Prostate gland (tissue), 2 donors: ENCODE measurements around the gene RARB. TPM values are rescaled to one million over a fixed set of nuclear protein-coding genes. Genes with fewer than 3 reads are reported as not detected.

ENCODE experiments used
- DNase-seq: peaks from one replicate; pipeline ENCODE4 v3.0.0-alpha.2; 2019; ENCODE audit warnings: low spot score
- H3K27ac ChIP-seq, 2 donors: fragments of 200-600 bp; sonication (generic); 2 replicates each; pipeline ENCODE4 v1.5.1; 2017 to 2019
- H3K27me3 ChIP-seq: fragments of 200-600 bp; sonication (generic); replicated peaks from 2 replicates; pipeline ENCODE4 v1.5.1; 2019; ENCODE audit not compliant: insufficient read depth
- H3K36me3 ChIP-seq, 2 donors: fragments of 200-600 bp; sonication (generic); 1 replicate in 1 of 2; 2 replicates in 1 of 2; pipeline versions ENCODE4 v1.5.1 to v1.8.1; 2017 to 2019
- H3K4me1 ChIP-seq: fragments of 200-600 bp; sonication (generic); replicated peaks from 2 replicates; pipeline ENCODE4 v1.5.1; 2019
- H3K4me3 ChIP-seq, 2 donors: fragments of 200-600 bp; sonication (generic); 2 replicates each; pipeline ENCODE4 v1.5.1; 2017 to 2019
- H3K9me3 ChIP-seq: fragments of 200-600 bp; sonication (generic); 2 replicates; pipeline ENCODE4 v1.5.1; 2017
- POLR2A ChIP-seq: fragments of 450-650 bp; IDR thresholded peaks from one replicate; pipeline ENCODE4 v1.6.1; 2016; ENCODE audit warnings: antibody characterized with exemption, mild to moderate bottlenecking
- POLR2AphosphoS5 ChIP-seq: sonication (generic); formaldehyde crosslinking; IDR thresholded peaks from one replicate; pipeline ENCODE4 v1.6.1; 2017; ENCODE audit warnings: antibody characterized with exemption
- WGBS: methylation state at CpG from one replicate; pipeline ENCODE4 v1.1.5; 2018; 5-methylcytosine and 5-hydroxymethylcytosine counted together
- intact Hi-C: fragments of 100-400 bp; cut with DNase I; formaldehyde crosslinking; loops from one replicate; pipeline ENCODE4 v1.14.2; 2022
- total RNA-seq, 2 donors: library from RNA; depleted of rRNA; stranded (reverse); fragments of >200 nt; gene quantifications; one replicate each; pipeline ENCODE4 v1.1.0, GENCODE V29; 2016
- TF ChIP-seq, protein P1 (sequence below), 4 experiments: fragments of 200-600 bp in 2 of 4; fragments of 450-650 bp in 2 of 4; sonication (generic) in 2 of 4; IDR thresholded peaks; 1 replicate in 3 of 4; 2 replicates in 1 of 4; pipeline ENCODE4 v1.5.1; 2016 to 2019; ENCODE audit warnings: antibody characterized with exemption in 4 of 4, mild to moderate bottlenecking in 2 of 4, moderate library complexity in 2 of 4

RARB gene
- total RNA-seq, 2 donors from 2014 or later: 4.4 to 17.2 TPM

DNA sequence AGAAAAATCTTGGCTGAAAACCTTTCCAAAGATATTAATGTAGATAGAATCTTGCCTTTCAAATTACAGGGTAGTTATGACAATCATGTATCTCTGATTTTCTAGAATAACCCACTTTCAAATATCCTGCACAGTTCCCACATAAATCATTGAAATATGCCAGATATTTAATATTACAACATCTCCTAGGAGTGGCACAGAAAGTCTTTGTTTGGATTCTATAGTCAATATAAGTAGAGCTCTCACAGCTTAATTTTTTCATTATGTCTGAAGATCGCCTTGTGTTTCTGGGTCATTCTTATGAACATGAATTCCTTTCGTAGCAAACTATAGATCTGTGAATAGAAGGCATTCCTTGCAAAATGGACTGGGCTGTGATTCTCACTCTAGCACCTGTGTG is 5.0 kb downstream of the RARB start:
- Histone ChIP-seq H3K9me3 (no peaks in the 10 kb centered on the region), H3K27me3 (peaks cover 3% of the 10 kb centered on the region), H3K27ac (peak overlapping the region; percentile 26 to 44), H3K4me1 (no peaks in the 10 kb centered on the region), H3K36me3 (no peaks in the 10 kb centered on the region), H3K4me3 (no peak overlapping the region)
- DNase-seq: no peak
- WGBS: 71% methylated on average over 2 of the region's 2 CpGs
- intact Hi-C loops: loop anchor here (5.0 kb wide), 2 partner anchors 34 to 74 kb away; no protein-coding TSS in a partner anchor
- TF ChIP-seq POLR2A (no peak), POLR2AphosphoS5 (no peak)
- TF ChIP-seq, protein P1, sequence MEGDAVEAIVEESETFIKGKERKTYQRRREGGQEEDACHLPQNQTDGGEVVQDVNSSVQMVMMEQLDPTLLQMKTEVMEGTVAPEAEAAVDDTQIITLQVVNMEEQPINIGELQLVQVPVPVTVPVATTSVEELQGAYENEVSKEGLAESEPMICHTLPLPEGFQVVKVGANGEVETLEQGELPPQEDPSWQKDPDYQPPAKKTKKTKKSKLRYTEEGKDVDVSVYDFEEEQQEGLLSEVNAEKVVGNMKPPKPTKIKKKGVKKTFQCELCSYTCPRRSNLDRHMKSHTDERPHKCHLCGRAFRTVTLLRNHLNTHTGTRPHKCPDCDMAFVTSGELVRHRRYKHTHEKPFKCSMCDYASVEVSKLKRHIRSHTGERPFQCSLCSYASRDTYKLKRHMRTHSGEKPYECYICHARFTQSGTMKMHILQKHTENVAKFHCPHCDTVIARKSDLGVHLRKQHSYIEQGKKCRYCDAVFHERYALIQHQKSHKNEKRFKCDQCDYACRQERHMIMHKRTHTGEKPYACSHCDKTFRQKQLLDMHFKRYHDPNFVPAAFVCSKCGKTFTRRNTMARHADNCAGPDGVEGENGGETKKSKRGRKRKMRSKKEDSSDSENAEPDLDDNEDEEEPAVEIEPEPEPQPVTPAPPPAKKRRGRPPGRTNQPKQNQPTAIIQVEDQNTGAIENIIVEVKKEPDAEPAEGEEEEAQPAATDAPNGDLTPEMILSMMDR (IDR thresholded peaks at IDR 0.05): no peak

- Histone ChIP-seq H3K4me3 (no peak overlapping the region), H3K4me1 (no peaks in the 10 kb centered on the region), H3K9me3 (no peaks in the 10 kb centered on the region), H3K27ac (peak overlapping the region; percentile 26 to 44), H3K36me3 (no peaks in the 10 kb centered on the region), H3K27me3 (no peaks in the 10 kb centered on the region)
- intact Hi-C loops: loop anchor here (5.0 kb wide), 2 partner anchors 33 to 73 kb away; no protein-coding TSS in a partner anchor
- WGBS: 61% methylated on average over 5 of the region's 5 CpGs
- no peak for DNase-seq
- TF ChIP-seq POLR2AphosphoS5: no peak
- no peak for TF ChIP-seq POLR2A
Observed at GRCh38 chr3:25433868-25434267, 5.8 kb downstream of the RARB start.

GRCh38 chr3:25437953-25438352 is 9.9 kb downstream of the RARB start:
- no peaks in the 10 kb centered on the region for H3K36me3 ChIP-seq
- no peaks in the 10 kb centered on the region for H3K9me3 ChIP-seq
- no peak overlapping the region for H3K27ac ChIP-seq
- no peaks in the 10 kb centered on the region for H3K4me1 ChIP-seq
- no peak for DNase-seq
- WGBS: 84% methylated on average over 6 of the region's 6 CpGs
- H3K4me3 ChIP-seq: no peak overlapping the region
- no peaks in the 10 kb centered on the region for H3K27me3 ChIP-seq
- intact Hi-C loops: no loop called here
- TF ChIP-seq, protein P1 (IDR thresholded peaks at IDR 0.05): no peak
- TF ChIP-seq POLR2A (no peak), POLR2AphosphoS5 (no peak)

DNA sequence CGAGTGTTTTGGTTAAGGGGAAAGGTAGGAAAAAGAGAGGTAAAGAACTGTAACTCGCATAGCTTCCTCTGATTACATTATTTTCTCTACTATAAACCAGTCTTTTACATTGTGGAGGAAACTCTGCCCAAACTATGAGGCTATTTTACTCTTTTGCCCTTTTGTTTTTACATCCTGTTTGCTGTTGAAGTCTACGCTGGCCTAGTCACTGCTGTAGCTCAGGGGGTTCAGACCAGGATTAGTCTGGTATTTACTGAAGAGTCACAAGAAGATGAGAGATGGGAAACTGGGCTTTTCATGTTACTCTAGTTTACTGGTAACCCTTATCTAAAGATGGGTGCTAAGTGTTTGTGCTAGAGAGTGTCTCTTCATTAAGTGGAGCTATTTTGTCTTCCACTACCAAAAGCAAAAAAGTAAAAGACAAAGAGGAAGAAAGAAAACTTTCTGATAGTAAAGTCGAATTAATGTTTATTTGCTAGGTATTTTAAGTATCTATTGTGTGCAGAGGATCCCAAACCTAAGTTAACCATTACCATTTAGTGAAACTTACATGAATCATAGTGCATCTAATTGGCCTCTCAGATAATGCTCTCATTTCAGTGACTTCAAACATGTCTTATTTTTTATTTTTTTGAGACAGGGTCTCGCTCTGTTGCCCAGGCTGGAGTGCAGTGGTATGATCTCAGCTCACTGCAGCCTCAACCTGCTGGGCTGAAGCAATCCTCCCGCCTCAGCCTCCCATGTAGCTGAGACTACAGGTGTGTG is 10.9 kb downstream of the RARB start:
- H3K4me3 ChIP-seq: no peak overlapping the region
- H3K27me3 ChIP-seq: no peaks in the 10 kb centered on the region
- 75% methylated on average over 6 of the region's 6 CpGs for WGBS
- H3K36me3 ChIP-seq: no peaks in the 10 kb centered on the region
- intact Hi-C loops: no loop called here
- no peaks in the 10 kb centered on the region for H3K9me3 ChIP-seq
- H3K27ac ChIP-seq: no peak overlapping the region
- no peak for DNase-seq
- no peaks in the 10 kb centered on the region for H3K4me1 ChIP-seq
- TF ChIP-seq, protein P1 (IDR thresholded peaks at IDR 0.05): no peak
- TF ChIP-seq POLR2A: no peak
- TF ChIP-seq POLR2AphosphoS5: no peak

GRCh38 chr3:25441234-25441856 is 13.3 kb downstream of the RARB start:
- Histone ChIP-seq H3K4me3 (no peak overlapping the region), H3K9me3 (no peaks in the 10 kb centered on the region), H3K27ac (no peak overlapping the region), H3K27me3 (no peaks in the 10 kb centered on the region), H3K36me3 (no peaks in the 10 kb centered on the region), H3K4me1 (no peaks in the 10 kb centered on the region)
- 94% methylated on average over 17 of the region's 17 CpGs for WGBS
- TF ChIP-seq POLR2AphosphoS5 (no peak), POLR2A (no peak)
- TF ChIP-seq, protein P1 (IDR thresholded peaks at IDR 0.05): peak in 1 of 4 experiments; percentile 15
- intact Hi-C loops: no loop called here
- no peak for DNase-seq
